GM03348 (cell line): ENCODE measurements around the gene DSC1.
"Not testable (repeated sequence)": the region's sequence is repeated elsewhere in the genome, so short reads cannot be mapped to it uniquely, and the experiment has no call there.

Experiments used
- DNase-seq: peaks from one replicate; pipeline ENCODE4 v3.0.0; 2012; ENCODE audit warnings: low spot score

DSC1 gene

GRCh38 chr18:31162825-31163435 lies at the start of gene DSC1:
TSS of gene DSC1 (minus strand) at chr18:31162856. CDS start at chr18:31162594, 262 bp downstream.
- no peak for DNase-seq

DNA sequence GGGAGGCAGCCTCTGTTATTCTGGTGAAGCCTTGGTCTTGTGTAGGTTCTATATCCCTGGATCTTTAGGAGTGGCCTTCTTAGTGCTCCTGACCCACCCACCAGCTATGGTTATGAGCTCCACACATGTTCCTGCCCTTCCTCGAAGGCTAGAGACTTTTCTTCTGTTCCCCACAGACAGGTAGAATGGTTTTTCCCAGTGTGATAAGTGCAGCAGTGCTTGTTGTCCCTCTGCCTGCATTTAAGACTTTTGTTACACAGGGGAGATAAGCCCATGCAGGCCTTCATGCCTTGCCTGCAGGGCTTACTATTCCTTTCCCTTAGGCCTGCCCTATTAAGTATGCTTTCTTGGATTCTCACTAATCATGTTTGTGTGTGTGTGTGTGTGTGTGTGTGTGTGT lies 48.4 kb upstream of the DSC1 start:
- no peak for DNase-seq

- DNase-seq = no peak
Measured at GRCh38 chr18:31209041-31209440, 46.4 kb upstream of the DSC1 start.

- no peak for DNase-seq
Measured at GRCh38 chr18:31207391-31207790, 44.7 kb upstream of the DSC1 start.

- no peak for DNase-seq
Measured at GRCh38 chr18:31206787-31207381, 44.2 kb upstream of the DSC1 start.

DNA sequence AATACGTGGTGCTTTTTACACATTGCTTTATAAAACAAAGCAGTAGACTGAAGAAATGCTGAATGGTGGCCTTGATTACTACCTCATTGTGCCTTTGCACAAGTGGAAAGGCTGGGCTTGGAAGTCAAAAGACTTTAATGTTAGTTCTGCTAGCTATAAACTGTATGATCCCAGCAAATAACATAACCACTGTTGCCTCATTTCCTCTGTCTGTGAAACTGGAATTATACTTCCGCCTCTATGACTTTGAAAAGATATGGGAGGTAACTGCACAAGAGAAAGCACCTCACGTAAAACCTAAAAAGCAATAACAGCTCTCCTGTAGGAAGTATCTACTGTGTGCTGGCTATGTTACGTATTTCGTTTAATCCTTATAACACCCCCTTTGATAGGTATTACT lies 43.4 kb upstream of the DSC1 start:
- no peak for DNase-seq

DNA sequence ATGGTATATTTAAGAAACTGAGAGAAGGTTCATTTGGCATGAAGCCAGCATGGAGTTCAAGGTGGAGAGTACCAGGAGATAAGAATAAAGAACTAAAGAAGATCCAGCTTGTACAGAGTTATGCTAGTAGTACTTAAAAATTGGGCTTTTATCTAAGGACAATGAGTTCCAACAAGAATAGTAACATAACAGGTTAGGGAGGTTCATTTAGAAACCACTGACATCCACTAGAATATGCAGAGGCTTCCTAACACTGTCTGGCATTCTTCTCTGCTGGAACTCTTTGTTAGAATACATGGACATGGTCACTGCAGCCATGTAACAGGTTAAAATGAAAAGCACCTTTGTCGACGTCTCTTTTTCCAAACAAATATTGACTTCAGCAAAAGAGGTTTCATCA lies 42.6 kb upstream of the DSC1 start:
- no peak for DNase-seq

DNA sequence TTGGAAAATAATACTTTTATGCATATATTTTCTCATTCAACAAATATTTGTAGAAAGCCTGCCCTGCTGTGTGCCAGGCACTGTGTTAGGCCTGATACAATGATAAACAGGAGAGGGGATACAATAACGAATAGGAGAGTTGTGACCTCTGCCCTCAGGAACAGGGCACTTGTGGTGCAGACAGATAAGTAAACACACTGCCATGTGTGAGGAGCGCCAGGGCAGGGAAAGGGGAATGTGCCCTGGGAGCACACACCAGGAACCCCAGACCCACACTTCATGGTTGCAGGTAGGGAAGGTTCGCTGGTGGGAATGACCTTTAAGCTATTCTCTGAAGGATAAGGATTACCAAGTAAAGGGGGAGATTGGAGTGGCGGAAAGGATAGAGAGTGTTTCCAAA lies 42.2 kb upstream of the DSC1 start:
- DNase-seq = no peak

GRCh38 chr18:31204166-31204565 lies 41.5 kb upstream of the DSC1 start:
- DNase-seq = no peak

DNA sequence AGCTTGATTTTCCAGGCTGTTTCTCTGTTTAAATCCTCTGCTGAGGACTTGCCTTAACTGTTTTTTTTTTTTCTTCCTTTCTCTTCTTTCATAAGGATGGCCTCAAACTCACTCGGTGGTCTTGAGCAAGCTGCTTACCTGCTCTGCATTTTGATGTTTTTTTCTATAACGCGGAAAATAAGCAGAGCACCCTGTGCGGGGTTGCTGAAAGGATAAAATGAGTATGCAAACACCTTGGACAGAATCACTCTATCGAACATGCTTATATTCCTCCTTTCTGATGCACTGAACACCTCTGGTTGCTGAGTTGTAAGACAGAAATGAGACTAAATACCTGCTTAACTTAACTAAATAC lies 41.1 kb upstream of the DSC1 start:
- no peak for DNase-seq

DNA sequence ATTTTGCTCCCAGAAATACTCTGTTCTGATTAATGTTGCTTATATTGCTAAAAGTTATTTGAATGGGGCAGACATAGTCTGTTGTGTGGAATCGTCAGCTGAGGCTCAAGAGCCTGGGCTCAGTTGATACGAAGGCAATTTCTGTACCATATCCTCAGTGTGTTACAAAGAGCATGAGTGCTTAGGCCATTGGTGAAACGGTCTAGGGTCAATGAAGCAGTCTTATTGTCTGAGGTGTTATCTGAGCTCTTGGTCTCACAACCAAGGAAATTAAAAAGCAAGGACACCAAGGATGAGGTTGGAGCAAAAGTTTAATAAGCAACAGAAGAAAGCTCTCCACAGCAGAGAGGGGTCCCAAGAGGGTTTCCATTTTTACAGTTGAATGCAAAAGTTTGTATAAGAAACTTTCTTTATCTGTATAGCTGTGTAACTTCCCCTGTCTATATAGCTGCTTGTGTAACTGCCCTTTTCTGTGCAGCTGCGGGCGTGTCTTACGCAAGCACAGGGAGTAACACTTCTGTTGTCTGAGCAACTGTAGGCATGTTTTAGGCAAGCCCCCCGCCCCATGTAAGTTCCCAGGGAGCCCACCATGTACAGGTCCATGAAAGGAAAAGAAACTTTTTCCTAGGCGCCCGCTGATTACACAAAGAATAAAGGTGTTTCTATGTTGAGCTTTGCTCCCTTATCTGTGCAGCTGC lies 40.6 kb upstream of the DSC1 start:
- DNase-seq = no peak

GRCh38 chr18:31199190-31199769 lies 36.6 kb upstream of the DSC1 start:
- no peak for DNase-seq

GRCh38 chr18:31197676-31198075 lies 35.0 kb upstream of the DSC1 start:
- no peak for DNase-seq

DNA sequence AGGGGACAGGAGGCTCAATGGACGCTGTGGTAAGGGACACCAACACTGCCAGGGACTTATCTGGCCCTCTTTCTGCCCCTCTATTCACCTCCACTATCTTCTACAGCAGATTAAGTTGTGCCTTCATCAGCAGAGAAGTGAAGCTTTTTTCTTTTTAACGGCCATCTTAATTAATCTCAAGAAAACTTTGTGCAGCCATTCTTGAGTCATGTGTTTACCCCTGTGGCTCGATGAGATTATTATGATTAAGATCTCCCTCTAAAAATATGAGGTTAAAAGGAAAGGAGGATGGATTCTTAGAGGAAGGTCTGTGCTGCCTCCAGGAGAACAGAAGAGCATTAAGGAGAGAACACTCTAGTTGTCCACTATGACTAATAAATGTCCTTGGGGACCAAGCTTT lies 32.4 kb upstream of the DSC1 start:
- DNase-seq = no peak

DNA sequence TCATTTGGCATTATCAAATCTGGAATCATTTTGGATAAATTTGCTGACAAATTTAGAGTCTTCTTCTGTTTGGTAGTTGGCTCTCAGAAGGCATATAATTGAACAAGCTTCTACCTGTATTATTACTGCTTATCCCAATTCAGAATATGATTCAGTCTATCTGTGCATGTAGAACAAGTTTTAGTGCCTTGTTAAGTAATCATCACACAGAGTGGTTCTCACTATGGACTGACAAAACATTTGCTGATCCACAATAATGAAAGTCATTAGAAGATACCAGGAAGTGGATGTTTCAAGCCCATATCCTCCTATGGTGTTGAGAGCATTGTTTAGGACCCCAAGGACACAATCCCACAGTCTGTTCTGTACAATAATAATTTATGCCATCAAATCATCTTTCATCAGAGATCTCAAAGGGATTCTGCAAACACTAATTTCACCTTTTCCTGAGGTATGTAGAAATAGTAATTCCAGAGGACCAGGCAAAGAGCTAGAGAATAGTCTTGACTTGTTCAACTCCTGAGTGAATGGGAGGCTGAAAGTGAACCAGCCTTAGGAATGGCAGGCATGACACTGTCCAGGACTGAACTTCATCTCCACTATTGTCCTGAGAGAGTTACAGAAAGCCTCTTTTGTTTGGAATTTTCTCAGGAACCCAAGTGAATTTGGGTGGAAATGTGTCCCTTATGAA lies 29.6 kb upstream of the DSC1 start:
- no peak for DNase-seq

GRCh38 chr18:31190919-31191318 lies 28.3 kb upstream of the DSC1 start:
- DNase-seq = no peak

DNA sequence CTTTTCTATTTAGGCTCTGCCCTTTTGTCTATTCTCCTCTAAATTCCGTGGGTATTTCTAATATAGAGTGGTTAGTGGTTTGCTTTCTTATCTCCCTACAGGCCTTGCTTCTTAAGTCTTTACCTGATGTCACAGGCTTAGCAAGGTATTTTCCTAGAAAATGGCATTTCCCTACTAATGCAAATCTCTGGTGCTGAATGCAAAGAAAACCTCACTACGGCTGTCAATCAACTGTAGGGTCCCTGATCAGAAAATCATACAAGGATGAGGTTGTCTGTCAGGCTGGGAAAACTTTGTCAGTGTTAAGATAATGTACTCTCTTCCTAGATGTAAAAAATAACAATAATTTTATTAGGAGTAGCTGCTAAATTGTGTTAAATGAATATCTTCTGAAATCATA lies 27.1 kb upstream of the DSC1 start:
- DNase-seq = no peak

- DNase-seq = no peak
Measured at GRCh38 chr18:31185186-31185950, 22.7 kb upstream of the DSC1 start.

DNA sequence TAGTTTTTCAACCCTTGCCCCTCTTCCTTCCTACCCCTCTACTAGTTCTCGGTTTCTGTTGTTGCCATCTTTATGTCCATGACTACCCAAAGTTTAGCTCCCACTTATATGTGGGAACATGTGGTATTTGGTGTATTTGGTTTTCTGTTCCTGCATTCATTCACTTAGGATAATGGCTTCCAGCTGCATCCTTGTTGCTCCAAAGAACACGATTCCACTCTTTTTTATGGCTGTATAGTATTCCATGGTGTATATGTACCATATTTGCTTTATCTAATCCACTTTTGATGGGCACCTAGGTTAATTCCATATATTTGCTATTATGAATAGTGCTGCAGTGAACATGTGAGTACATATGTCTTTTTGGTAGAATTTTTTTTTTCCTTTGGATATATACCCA lies 20.6 kb upstream of the DSC1 start:
- DNase-seq = no peak

GRCh38 chr18:31177369-31177768 lies 14.7 kb upstream of the DSC1 start:
- DNase-seq = not testable (repeated sequence)

DNA sequence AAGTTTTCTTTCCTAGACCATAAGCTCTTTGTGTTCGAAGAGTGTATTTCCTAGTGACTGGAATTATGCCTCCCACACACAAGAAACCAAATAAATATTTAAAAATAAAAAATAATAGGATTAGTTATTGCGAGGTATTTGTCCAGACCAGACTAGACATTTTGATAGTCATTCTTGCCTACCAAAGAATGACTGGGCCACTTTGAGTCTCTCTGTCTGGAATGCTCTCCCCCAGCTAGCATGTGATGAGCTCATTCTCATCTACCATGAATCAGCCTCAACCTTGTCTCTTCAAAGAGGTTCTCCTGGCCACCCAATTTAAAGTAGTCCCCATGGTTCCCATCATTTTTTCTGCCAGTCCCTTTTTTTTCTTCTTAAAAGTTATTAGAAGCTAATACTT lies 13.9 kb upstream of the DSC1 start:
- no peak for DNase-seq
